Gastrocnemius medialis (tissue), 4 donors: ENCODE data around the gene NPNT.

ENCODE experiments used
- POLR2A ChIP-seq, 2 donors: fragments of 450-650 bp; IDR thresholded peaks; one replicate each; pipeline ENCODE4 v1.6.1; 2017; ENCODE audit warnings: antibody characterized with exemption in 2 of 2, mild to moderate bottlenecking in 2 of 2, moderate library complexity in 2 of 2
- TF ChIP-seq, protein P1 (sequence below), 5 experiments: fragments of 450-650 bp in 3 of 5; fragments of 200-600 bp in 2 of 5; sonication (generic) in 2 of 5; IDR thresholded peaks in 4 of 5; conservative IDR thresholded peaks in 1 of 5; 1 replicate in 4 of 5; 2 replicates in 1 of 5; pipeline ENCODE4 v1.5.1; 2016 to 2019; ENCODE audit warnings: antibody characterized with exemption in 5 of 5, mild to moderate bottlenecking in 3 of 5, moderate library complexity in 3 of 5

DNA sequence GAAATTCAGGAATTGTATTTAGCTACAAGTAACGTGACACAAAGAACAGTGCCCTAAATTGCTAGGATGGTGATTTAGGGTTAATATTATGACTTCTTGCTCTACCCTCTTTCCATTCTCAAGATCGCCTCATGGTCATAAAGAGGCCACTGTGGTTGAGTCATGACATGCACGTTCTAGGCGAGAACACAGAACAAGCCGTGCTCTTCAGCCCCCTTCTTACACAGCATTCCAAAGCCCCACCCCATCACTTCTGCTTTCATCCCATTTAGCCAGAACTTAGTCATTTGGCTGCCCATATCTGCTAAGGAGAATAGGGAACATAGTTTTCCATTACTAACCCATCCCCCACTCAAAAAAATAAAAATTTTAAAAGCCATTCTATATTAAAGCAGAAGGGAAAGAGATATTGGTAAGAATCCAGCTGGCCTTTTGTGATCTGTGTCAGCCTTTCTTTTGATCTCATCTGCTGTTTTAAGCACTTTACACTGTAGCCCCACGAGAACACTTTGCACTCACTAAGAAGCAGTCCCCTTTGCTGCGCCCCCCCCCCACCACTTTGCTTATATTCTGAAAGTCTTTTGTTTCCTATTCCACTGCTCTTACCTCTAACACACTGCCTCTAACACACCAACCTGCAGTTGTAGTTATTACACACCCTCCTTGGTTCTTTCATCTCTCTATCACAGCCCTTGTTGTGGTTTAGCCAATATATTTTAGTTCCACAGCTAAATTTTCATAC lies 28.4 kb downstream of the NPNT start:
- no peak for TF ChIP-seq POLR2A (IDR thresholded peaks at IDR 0.05)
- TF ChIP-seq, protein P1, sequence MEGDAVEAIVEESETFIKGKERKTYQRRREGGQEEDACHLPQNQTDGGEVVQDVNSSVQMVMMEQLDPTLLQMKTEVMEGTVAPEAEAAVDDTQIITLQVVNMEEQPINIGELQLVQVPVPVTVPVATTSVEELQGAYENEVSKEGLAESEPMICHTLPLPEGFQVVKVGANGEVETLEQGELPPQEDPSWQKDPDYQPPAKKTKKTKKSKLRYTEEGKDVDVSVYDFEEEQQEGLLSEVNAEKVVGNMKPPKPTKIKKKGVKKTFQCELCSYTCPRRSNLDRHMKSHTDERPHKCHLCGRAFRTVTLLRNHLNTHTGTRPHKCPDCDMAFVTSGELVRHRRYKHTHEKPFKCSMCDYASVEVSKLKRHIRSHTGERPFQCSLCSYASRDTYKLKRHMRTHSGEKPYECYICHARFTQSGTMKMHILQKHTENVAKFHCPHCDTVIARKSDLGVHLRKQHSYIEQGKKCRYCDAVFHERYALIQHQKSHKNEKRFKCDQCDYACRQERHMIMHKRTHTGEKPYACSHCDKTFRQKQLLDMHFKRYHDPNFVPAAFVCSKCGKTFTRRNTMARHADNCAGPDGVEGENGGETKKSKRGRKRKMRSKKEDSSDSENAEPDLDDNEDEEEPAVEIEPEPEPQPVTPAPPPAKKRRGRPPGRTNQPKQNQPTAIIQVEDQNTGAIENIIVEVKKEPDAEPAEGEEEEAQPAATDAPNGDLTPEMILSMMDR (IDR thresholded peaks at IDR 0.05 in 4 of 5, conservative IDR thresholded peaks at IDR 0.05 in 1 of 5) = no peak
